B cell (primary cell): Measurements from ENCODE around the gene C3orf70.

Experiments
- CTCF ChIP-seq: fragments of 200-600 bp; IDR thresholded peaks from one replicate; pipeline ENCODE4 v1.8.0; 2022; ENCODE audit warnings: antibody characterized with exemption, mild to moderate bottlenecking
- EZH2 ChIP-seq: IDR thresholded peaks from 2 replicates; pipeline ENCODE4 v1.6.1; 2012; ENCODE audit warnings: borderline replicate concordance, low read depth, mild to moderate bottlenecking, moderate library complexity, low read length; ENCODE audit not compliant: insufficient read depth, poor library complexity, severe bottlenecking

GRCh38 chr3:185161761-185162160 lies 8.9 kb upstream of the C3orf70 start:
- TF ChIP-seq CTCF (no peak), EZH2 (no peak)
